ENCODE data around the gene OR2D3. TPM values are rescaled to one million over a fixed set of nuclear protein-coding genes. Genes with fewer than 3 reads are reported as not detected.
A peak's percentile ranks its signal among the peaks of the same experiment; 100 is the strongest.
"Not testable (repeated sequence)": the region's sequence is repeated elsewhere in the genome, so short reads cannot be mapped to it uniquely, and the experiment has no call there.

OR2D3 gene
- not detected for polyA plus RNA-seq (2013, experiment 1 of 2; ENCODE audit: insufficient read length)
- polyA plus RNA-seq (2013, experiment 2 of 2; ENCODE audit: insufficient read length) = not detected

GRCh38 chr11:6920702-6921101 lies at the start of gene OR2D3:
TSS of gene OR2D3 (plus strand) at chr11:6921002. CDS start at chr11:6921002, 0 bp downstream.
- no peak for DNase-seq

- DNase-seq = no peak
Measured at GRCh38 chr11:6871278-6871677, 49.5 kb upstream of the OR2D3 start.

- DNase-seq = no peak
Measured at GRCh38 chr11:6875761-6876160, 45.0 kb upstream of the OR2D3 start.

- no peak for DNase-seq
Measured at GRCh38 chr11:6876325-6876724, 44.5 kb upstream of the OR2D3 start, which contains the start of gene OR10A4. TSS of gene OR10A4 (plus strand) at chr11:6876625. CDS start at chr11:6876648, 23 bp downstream.

GRCh38 chr11:6876914-6877313 lies 43.9 kb upstream of the OR2D3 start:
- DNase-seq = no peak

GRCh38 chr11:6882751-6883150 lies 38.1 kb upstream of the OR2D3 start:
- no peak for DNase-seq

GRCh38 chr11:6887711-6888110 lies 33.1 kb upstream of the OR2D3 start:
- DNase-seq = not testable (repeated sequence)

GRCh38 chr11:6888830-6889229 lies 32.0 kb upstream of the OR2D3 start:
- DNase-seq = no peak

- no peak for DNase-seq
Measured at GRCh38 chr11:6889835-6890234, 31.0 kb upstream of the OR2D3 start.

- DNase-seq = no peak
Measured at GRCh38 chr11:6892400-6892799, 28.4 kb upstream of the OR2D3 start, which contains the start of gene OR2D2. TSS of gene OR2D2 (minus strand) at chr11:6892500. CDS start at chr11:6892500, 0 bp downstream.

- DNase-seq = no peak
Measured at GRCh38 chr11:6894097-6894496, 26.7 kb upstream of the OR2D3 start.

GRCh38 chr11:6895010-6895409 lies 25.8 kb upstream of the OR2D3 start:
- no peak for DNase-seq

- no peak for DNase-seq
Measured at GRCh38 chr11:6898911-6899310, 21.9 kb upstream of the OR2D3 start.

- DNase-seq = no peak
Measured at GRCh38 chr11:6900327-6900999, 20.3 kb upstream of the OR2D3 start.

- DNase-seq = not testable (repeated sequence)
Measured at GRCh38 chr11:6904804-6905203, 16.0 kb upstream of the OR2D3 start.

GRCh38 chr11:6911378-6911777 lies 9.4 kb upstream of the OR2D3 start:
- no peak for DNase-seq

GRCh38 chr11:6911948-6912347 lies 8.9 kb upstream of the OR2D3 start:
- no peak for DNase-seq

- DNase-seq = no peak
Measured at GRCh38 chr11:6919698-6920097, 1.1 kb upstream of the OR2D3 start.

GRCh38 chr11:6925007-6925577 lies 4.3 kb downstream of the OR2D3 start:
- DNase-seq = no peak

- peak; percentile 1 for DNase-seq
Measured at GRCh38 chr11:6925636-6926207, 4.9 kb downstream of the OR2D3 start.

GRCh38 chr11:6926208-6927029 lies 5.6 kb downstream of the OR2D3 start, which contains the start of gene ZNF215:
TSS of gene ZNF215 (plus strand) at chr11:6926426. CDS start at chr11:6932273, 5,847 bp downstream.
- peak; percentile 83 for DNase-seq

GRCh38 chr11:6927030-6927617 lies 6.3 kb downstream of the OR2D3 start:
- no peak for DNase-seq
